Mucosa of rectum (tissue), 2 donors: ENCODE data around the gene UBR4.

Source experiments
- H3K27ac ChIP-seq, 2 donors: one replicate each; pipeline ENCODE4 v1.7.0; 2013; ENCODE audit warnings: inconsistent platforms in 2 of 2, low read depth in 2 of 2, low read length in 2 of 2
- H3K27me3 ChIP-seq, 2 donors: one replicate each; pipeline ENCODE4 v1.7.0; 2013; ENCODE audit warnings: low read length in 2 of 2; ENCODE audit not compliant: control insufficient read depth in 2 of 2, insufficient read depth in 2 of 2
- H3K36me3 ChIP-seq, 2 donors: one replicate each; pipeline ENCODE4 v1.7.0; 2013; ENCODE audit warnings: low read length in 2 of 2; ENCODE audit not compliant: control insufficient read depth in 2 of 2, insufficient read depth in 2 of 2
- H3K4me1 ChIP-seq, 2 donors: one replicate each; pipeline ENCODE4 v1.7.0; 2013; ENCODE audit warnings: low read length in 2 of 2, mild to moderate bottlenecking in 1 of 2; ENCODE audit not compliant: control insufficient read depth in 2 of 2, insufficient read depth in 2 of 2
- H3K4me3 ChIP-seq, 2 donors: one replicate each; pipeline ENCODE4 v1.7.0; 2013; ENCODE audit warnings: low read length in 2 of 2
- H3K9ac ChIP-seq, 2 donors: one replicate each; pipeline ENCODE4 v1.7.0; 2013; ENCODE audit warnings: low read length in 2 of 2, low read depth in 1 of 2, mild to moderate bottlenecking in 1 of 2
- H3K9me3 ChIP-seq, 2 donors: one replicate each; pipeline ENCODE4 v1.7.0; 2013; ENCODE audit warnings: low read length in 2 of 2; ENCODE audit not compliant: control insufficient read depth in 2 of 2
- donor health status: healthy.
- donor health status: Normal muscosa, but diverticular disease.

Gene UBR4

GRCh38 chr1:19054216-19054615 lies 155.8 kb downstream of the UBR4 start:
- Histone ChIP-seq H3K27ac (no peak overlapping the region), H3K9ac (no peak overlapping the region), H3K27me3 (peaks cover 9 to 10% of the 10 kb centered on the region in 2 donors), H3K4me1 (no peaks in the 10 kb centered on the region), H3K4me3 (no peak overlapping the region), H3K36me3 (no peaks in the 10 kb centered on the region), H3K9me3 (no peaks in the 10 kb centered on the region)

GRCh38 chr1:19053486-19053885 lies 156.6 kb downstream of the UBR4 start:
- Histone ChIP-seq H3K36me3 (no peaks in the 10 kb centered on the region), H3K4me1 (no peaks in the 10 kb centered on the region), H3K4me3 (no peak overlapping the region), H3K9me3 (no peaks in the 10 kb centered on the region), H3K27ac (no peak overlapping the region), H3K27me3 (peaks cover 8% of the 10 kb centered on the region in 2 donors), H3K9ac (no peak overlapping the region)

- Histone ChIP-seq H3K4me1 (peaks cover 0 to 3% of the 10 kb centered on the region in 2 donors), H3K4me3 (no peak overlapping the region), H3K27ac (no peak overlapping the region), H3K27me3 (peaks cover 6% of the 10 kb centered on the region in 2 donors), H3K9ac (no peak overlapping the region), H3K36me3 (no peaks in the 10 kb centered on the region), H3K9me3 (no peaks in the 10 kb centered on the region)
Observed at GRCh38 chr1:19049798-19050197, 160.3 kb downstream of the UBR4 start.

GRCh38 chr1:19049128-19049768 lies 160.8 kb downstream of the UBR4 start:
- H3K9ac ChIP-seq, result no peak overlapping the region
- H3K27me3 ChIP-seq, result peaks cover 6% of the 10 kb centered on the region in 2 donors
- no peak overlapping the region for H3K27ac ChIP-seq

GRCh38 chr1:19046972-19047731 lies 162.9 kb downstream of the UBR4 start:
- Histone ChIP-seq H3K9ac (no peak overlapping the region), H3K27me3 (peaks cover 0 to 3% of the 10 kb centered on the region in 2 donors), H3K9me3 (no peaks in the 10 kb centered on the region), H3K27ac (no peak overlapping the region), H3K4me1 (peaks cover 0 to 3% of the 10 kb centered on the region in 2 donors), H3K4me3 (no peak overlapping the region), H3K36me3 (no peaks in the 10 kb centered on the region)

More at GRCh38 chr1:19049128-19049768, 160.8 kb downstream of the UBR4 start:
- H3K4me3 ChIP-seq, result no peak overlapping the region
- H3K36me3 ChIP-seq, result no peaks in the 10 kb centered on the region
- peaks cover 0 to 3% of the 10 kb centered on the region in 2 donors for H3K4me1 ChIP-seq
- no peaks in the 10 kb centered on the region for H3K9me3 ChIP-seq

DNA sequence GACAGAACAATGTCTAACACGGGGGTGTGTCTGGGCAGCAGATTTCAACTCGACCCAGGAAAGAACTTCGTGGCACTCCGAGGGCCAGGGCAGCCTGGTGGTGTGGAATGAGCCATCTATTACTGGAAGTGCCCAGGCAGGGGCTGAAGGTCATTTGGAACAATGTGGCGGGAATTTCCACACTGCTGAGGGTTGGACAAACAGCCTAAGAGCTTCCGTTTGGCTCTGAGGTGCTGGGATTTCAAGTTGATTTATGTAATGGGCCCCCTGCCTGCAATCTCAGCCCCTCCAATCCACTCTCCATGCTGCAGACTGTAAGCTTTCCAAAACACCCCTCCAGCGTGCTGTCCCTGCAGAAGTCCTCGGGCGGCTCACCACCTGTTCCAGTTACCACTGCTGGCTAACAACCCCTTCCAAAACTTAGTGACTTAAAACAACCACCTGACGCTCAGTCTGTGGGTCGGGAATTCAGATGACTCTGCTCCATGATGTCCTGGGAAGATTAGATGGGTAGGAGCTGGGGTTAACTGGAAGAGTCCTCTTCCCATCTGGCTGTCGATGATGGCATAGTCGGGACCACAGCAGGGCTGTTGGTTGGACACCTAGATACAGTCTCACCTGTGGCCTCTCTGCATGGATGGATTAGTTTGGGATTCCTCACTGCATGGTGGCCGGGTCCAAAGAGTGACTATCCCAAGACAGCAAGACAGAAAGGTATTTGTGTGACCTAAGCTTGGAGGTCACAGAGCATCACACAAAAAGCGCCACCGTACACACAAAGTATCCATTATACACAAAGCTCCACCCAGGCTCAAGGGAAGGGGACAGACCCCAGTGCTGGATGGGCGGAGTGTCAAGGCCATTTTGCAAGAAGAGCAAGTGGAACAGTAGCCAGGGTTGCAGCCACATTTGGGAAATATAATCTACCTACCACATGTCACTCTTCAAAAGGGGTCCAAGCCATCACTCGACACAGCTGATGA lies 163.9 kb downstream of the UBR4 start:
- peaks cover 0 to 3% of the 10 kb centered on the region in 2 donors for H3K27me3 ChIP-seq
- H3K9ac ChIP-seq, result no peak overlapping the region
- H3K4me3 ChIP-seq, result no peak overlapping the region
- no peaks in the 10 kb centered on the region for H3K36me3 ChIP-seq
- H3K4me1 ChIP-seq, result peaks cover 0 to 3% of the 10 kb centered on the region in 2 donors
- no peak overlapping the region for H3K27ac ChIP-seq
- no peaks in the 10 kb centered on the region for H3K9me3 ChIP-seq

DNA sequence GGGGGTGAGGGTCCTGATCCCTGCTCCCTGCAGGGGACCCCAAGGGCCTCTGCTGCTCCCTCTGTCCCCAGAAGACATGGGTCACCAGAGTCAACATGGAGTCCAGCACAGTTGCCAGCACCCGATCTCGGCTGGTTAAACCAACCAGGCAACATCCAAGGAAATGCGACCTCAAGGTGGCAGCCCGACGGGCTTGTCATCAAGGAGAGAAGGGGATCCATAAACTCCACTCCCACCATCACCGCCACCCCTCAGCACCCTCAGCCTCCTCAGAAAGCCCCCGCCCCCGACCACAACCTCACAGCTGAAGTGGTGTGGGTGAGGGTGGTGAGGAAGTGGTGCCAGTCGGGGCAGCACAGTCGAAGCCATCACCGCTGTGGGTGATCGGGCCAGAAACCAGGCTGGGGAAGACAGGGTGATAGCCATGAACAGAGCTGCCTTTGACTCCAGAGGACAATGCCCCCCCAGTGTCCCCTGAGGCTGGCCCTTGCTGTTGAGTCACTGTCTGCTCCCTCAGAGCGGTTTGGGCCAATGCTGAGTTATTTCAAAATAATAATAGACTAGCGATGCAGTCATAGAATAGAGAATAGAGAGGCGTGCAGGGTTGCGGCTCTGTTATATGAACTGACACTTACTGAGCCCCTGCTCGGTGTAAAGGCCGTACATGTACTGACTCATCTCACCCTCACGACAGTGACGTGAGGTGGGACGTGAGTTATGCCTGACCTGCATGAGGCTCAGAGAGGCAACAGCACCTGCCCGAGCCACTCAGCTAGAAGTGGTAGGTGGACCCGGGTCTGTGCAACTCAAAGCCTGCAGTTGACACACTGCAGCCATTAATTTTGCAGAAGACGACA lies 164.9 kb downstream of the UBR4 start:
- Histone ChIP-seq H3K27me3 (peaks cover 0 to 3% of the 10 kb centered on the region in 2 donors), H3K9ac (no peak overlapping the region), H3K4me1 (peaks cover 0 to 3% of the 10 kb centered on the region in 2 donors), H3K9me3 (no peaks in the 10 kb centered on the region), H3K36me3 (no peaks in the 10 kb centered on the region), H3K4me3 (no peak overlapping the region), H3K27ac (no peak overlapping the region)

GRCh38 chr1:19044471-19044870 lies 165.6 kb downstream of the UBR4 start:
- Histone ChIP-seq H3K9me3 (no peaks in the 10 kb centered on the region), H3K4me1 (peaks cover 0 to 3% of the 10 kb centered on the region in 2 donors), H3K4me3 (no peak overlapping the region), H3K27me3 (peaks cover 0 to 3% of the 10 kb centered on the region in 2 donors), H3K36me3 (no peaks in the 10 kb centered on the region), H3K9ac (no peak overlapping the region), H3K27ac (no peak overlapping the region)
